HG03064 (cell line): Measurements from ENCODE around the gene ZYX.

ENCODE experiments used
- ATAC-seq: cut with Tn5 transposase; IDR thresholded peaks from one replicate; pipeline ENCODE4 v1.9.1; 2021; ENCODE audit warnings: low read depth; ENCODE audit not compliant: unreplicated experiment

Gene ZYX, protein sequence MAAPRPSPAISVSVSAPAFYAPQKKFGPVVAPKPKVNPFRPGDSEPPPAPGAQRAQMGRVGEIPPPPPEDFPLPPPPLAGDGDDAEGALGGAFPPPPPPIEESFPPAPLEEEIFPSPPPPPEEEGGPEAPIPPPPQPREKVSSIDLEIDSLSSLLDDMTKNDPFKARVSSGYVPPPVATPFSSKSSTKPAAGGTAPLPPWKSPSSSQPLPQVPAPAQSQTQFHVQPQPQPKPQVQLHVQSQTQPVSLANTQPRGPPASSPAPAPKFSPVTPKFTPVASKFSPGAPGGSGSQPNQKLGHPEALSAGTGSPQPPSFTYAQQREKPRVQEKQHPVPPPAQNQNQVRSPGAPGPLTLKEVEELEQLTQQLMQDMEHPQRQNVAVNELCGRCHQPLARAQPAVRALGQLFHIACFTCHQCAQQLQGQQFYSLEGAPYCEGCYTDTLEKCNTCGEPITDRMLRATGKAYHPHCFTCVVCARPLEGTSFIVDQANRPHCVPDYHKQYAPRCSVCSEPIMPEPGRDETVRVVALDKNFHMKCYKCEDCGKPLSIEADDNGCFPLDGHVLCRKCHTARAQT

DNA sequence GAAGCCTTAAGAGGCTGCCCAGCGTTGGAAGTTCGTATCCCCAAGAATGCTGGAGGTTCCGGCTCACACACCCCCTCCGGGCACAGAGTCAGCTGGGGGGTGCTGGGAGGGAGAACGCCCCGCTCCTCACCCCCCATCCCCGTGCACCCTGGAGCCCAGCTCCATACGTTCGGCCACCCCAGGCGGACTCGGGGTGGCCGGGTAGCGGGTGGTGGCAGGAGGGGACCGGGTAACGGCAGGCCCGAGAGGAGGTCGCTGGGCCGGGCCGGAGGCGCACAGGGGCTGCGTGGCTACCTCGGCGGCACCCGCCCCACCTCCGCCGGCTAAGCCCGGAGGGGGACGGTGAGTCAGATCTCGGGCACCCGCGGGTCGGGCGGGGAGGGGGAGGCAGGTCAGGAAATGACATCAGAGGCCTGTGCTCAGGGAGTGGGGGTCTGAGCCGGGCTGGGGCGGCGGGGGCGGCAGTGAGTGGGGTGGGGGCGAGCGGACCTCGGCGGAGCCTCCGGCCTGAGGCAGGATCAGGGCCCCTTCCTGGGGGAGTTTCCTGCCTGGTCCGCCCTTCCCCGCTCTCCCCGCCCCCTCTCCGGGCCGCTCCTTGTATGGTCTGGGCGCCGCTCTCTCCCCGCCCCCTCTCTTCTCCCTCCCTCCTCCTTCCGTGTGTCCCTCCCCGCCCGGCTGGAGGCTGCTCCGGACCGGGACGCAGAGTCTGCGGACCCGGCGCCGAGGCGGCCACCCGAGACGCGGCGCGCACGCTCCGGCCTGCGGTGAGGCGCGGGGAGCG is at the start of gene ZYX:
Gene ZYX, plus strand, starts transcription at position 700 of the 781 bp plus-strand sequence. CDS start 227 bp downstream, outside the sequence.
- ATAC-seq: peak; percentile 81

DNA sequence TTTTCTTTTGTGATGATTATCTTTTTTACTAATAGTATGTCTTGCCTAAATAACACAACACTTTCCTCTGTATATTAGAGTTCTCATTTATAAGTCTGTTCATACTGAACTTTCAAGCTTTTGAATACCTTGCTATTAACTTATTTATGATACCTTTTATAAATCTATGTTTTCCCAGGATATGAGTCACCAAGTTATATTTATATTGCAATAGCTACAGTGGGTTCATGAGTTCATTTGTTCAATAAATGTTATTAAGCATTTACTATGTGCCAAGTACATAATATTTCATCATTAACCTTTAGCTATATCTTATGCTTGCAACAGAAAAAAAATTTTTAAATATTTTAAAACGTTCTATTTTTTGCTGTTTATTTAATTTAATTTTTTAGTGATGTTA is 46.9 kb upstream of the ZYX start:
- ATAC-seq: no peak

- ATAC-seq: no peak
Observed at GRCh38 chr7:143337216-143337615, 43.9 kb upstream of the ZYX start.

- no peak for ATAC-seq
Observed at GRCh38 chr7:143341842-143342241, 39.3 kb upstream of the ZYX start.

DNA sequence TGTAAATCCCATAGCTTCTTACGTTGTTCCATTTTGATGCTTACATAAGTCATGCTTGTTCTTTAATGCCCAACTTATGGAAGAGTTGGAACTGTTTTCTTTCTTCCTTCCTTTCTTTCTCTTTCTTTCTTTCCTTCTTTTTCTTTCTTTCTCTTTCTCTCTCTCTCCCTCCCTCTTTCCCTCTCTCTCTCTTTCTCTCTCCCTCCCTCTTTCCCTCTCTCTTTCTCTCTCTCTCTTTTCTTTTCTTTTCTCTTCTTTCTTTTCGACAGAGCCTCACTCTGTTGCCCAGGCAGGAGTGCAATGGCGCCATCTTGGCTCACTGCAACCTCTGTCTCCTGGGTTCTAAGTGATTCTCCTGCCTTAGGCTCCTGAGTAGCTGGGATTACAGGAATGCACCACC is 37.5 kb upstream of the ZYX start:
- no peak for ATAC-seq

DNA sequence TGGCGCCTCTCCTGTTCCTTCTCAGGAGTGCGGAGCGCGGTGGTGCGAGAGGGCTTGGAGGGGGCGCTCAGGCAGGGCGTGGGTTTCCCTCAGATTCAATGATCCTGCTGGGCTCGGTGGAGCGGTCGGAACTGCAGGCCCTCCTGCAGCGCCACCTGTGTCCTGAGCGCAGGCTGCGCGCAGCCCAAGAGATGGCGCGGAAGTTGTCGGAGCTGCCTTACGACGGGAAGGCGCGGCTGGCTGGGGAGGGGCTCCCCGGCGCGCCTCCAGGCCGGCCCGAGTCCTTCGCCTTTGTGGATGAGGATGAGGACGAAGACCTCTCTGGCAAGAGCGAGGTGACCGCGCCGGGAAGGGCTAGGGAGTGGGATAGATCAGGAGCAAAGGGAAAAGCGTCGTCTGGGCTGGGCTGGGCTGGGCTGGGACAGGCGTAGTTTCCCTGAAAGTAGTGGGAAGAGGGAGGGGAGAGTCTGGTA is 35.7 kb upstream of the ZYX start:
- ATAC-seq: no peak

- ATAC-seq: no peak
Observed at GRCh38 chr7:143346018-143346417, 35.1 kb upstream of the ZYX start.

GRCh38 chr7:143347950-143348349 is 33.2 kb upstream of the ZYX start:
- no peak for ATAC-seq

GRCh38 chr7:143351060-143351459 is 30.1 kb upstream of the ZYX start:
- ATAC-seq: no peak

GRCh38 chr7:143351574-143351973 is 29.6 kb upstream of the ZYX start:
- ATAC-seq: no peak

DNA sequence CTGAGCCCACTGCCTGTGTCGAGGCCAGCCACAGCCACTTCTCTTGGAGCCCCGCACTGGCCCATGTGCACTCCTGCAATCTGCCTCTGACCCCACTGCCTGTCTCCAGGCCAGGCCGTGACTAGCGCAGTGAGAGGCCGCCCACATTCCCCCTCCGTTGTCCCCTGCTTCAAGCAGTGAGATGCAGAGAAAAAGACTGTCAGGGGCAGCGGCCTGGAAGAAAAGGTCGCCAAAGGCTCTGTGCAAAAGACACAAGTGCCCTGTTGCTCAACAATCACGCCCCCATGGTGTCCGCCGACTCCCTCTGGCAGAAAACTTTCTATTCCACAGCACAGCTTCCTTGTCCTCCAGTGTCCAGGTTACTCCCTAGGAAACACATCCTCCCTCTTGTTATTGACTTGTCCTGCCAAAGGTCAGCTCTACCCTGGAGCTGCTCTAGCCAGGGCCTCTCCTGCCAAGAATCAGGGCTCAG is 28.6 kb upstream of the ZYX start:
- ATAC-seq: no peak

DNA sequence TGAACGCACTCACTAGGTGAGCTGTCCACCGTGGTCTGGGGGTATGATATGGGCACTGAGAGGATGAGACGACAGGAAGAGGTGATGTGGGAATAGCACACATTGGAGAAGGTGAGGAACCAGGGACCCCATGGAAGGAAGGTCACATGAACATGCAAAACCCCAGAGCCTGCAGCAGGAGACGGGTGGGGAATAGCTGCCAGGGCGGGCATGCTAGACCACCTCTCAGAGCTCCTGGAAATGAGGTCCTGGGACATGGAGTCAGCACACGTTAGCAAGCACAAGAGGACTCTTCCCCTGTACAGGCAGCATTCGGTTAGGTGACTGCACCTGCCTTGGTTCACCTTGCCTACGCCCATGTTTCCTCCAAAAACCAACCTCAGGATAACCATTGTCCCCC is 26.8 kb upstream of the ZYX start:
- ATAC-seq: no peak

DNA sequence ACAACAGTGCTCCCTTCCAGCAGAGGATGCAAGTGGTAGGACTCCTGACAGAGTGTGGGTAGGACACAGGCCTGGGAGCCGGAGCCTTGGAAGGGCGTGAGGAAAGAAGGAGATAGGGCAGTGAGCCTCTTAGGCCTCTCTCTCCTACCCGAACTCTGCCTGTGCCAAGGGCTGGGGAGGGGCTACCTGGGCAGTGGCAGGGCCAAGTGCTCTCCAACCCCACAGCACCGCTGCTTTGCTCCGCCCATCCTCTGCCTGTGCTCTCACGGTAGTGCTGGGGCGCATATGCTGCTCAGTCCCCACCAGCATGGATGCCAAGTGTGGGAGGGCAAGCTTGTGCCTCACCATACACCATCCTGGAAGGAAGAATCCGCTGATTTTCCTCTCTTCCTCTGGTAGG is 26.2 kb upstream of the ZYX start:
- no peak for ATAC-seq

- ATAC-seq: no peak
Observed at GRCh38 chr7:143355450-143356385, 25.4 kb upstream of the ZYX start.

DNA sequence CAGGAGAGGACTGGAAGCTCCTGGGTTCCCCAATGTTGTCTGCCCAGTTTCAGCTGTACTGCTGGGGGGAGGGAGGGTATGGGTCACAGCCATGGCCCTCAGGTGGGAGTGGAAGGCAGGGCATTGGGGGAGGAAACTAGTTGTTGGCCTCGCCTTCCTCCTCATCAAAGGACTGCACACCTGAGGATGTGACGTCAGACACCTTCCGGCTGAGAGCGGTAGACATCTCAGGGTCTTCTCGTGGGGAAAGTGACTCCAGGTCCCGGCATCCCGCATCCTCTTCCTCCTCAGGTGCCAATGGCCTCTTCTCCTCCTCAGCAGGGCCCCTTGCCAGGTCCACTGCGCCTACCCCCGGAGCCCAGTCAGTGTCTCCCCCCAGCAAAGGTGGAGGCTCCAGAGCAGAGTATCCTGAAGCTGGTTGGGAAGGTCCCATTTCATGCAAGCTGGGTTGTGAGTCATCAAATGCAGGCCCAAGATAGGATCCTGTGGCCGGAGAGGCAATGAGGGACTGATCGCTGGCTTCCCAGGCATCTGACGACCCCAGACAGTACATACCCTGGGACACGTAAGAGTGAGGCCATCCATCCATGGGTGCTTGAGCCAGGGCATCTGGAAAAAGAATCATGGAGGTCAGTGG is 24.6 kb upstream of the ZYX start:
- no peak for ATAC-seq

DNA sequence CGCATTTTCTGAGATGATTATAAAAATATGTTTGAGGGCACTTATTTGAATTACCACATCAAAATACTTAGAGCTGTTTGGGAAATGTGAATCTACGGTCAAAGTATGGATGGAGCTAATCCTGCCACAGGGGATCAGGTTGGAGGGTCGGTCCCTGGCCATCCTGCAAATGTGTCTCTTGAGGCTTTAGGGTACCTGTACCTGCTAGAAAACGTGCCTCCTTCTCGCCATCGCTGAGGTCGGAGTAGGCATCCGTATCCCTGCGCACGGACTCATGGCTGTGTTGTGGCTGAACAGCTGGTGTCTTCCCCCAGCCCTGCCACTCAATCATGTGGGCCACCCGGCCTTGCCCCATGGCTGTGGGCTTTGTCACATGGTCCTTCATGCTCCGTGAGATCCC is 22.5 kb upstream of the ZYX start:
- no peak for ATAC-seq

DNA sequence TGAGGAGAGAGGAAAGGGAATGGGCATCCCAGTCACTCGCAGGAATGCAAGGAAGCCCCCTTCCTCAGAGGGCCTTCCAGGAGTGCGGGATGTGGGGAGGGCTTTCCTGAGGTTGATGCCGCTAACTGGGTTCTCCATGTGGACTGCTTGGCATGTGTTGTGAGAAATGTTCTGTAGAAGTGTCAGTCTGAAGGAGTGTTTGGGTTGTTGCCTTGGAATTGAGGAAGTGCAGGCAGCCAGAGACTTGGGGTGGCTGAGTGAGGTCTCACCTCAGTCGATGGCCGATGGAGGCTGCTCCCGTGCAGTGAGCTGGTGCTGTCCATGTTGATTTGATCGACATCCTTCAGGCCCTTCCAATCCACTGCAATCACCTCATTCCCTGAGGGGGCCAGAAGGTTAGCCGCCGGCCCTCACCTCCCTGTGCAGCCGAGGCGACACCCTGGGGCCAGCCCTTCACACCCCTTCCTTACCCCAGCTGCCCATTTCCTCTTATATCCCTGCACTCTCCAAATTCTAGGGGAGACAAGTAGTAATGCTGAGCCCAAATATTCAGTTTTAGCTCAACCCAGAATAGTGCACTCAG is 21.3 kb upstream of the ZYX start:
- ATAC-seq: no peak

- no peak for ATAC-seq
Observed at GRCh38 chr7:143360788-143361551, 20.2 kb upstream of the ZYX start.
